ENCODE results near the gene WNK2. TPM values are rescaled to one million over a fixed set of nuclear protein-coding genes. Genes with fewer than 3 reads are reported as not detected.

WNK2 gene
- total RNA-seq, 4 donors from 2014 or later: 18.6 to 89.9 (median 40.8) TPM

- intact Hi-C loops (cut with DNase I): loop anchor here (10.0 kb wide), 1 partner anchor 305 kb away; no protein-coding TSS in a partner anchor
- no peaks in the 10 kb centered on the region for H3K27me3 ChIP-seq
- no peak for DNase-seq (ENCODE audit: extremely low spot score)
- H3K4me1 ChIP-seq: peaks cover 4 to 16% (median 7%) of the 10 kb centered on the region in 4 donors
- H3K36me3 ChIP-seq: peaks cover 0 to 21% (median 11%) of the 10 kb centered on the region in 4 donors
- WGBS: 83% methylated on average over 6 of the region's 7 CpGs
- H3K4me3 ChIP-seq: no peak overlapping the region
- no peak overlapping the region for H3K27ac ChIP-seq (replicated peaks in 1 of 4)
- TF ChIP-seq POLR2AphosphoS5 (IDR thresholded peaks at IDR 0.05) (no peak), EP300 (IDR thresholded peaks at IDR 0.05) (no peak), CTCF (IDR thresholded peaks at IDR 0.05) (no peak), POLR2A (IDR thresholded peaks at IDR 0.05; ENCODE audit: low read depth) (no peak)
- no peaks in the 10 kb centered on the region for H3K9me3 ChIP-seq
These were observed 126.0 kb downstream of the WNK2 start for GRCh38 chr9:93309889-93310425.

- no peaks in the 10 kb centered on the region for H3K9me3 ChIP-seq
- TF ChIP-seq EP300 (IDR thresholded peaks at IDR 0.05) (no peak), CTCF (IDR thresholded peaks at IDR 0.05) (no peak), POLR2A (IDR thresholded peaks at IDR 0.05; ENCODE audit: low read depth) (no peak), POLR2AphosphoS5 (IDR thresholded peaks at IDR 0.05) (no peak)
- H3K4me3 ChIP-seq: no peak overlapping the region
- H3K36me3 ChIP-seq: peaks cover 3 to 32% (median 22%) of the 10 kb centered on the region in 4 donors
- DNase-seq (ENCODE audit: extremely low spot score): no peak
- H3K27ac ChIP-seq (replicated peaks in 1 of 4): no peak overlapping the region
- intact Hi-C loops (cut with DNase I): no loop called here
- peaks cover 0 to 9% (median 4%) of the 10 kb centered on the region in 4 donors for H3K4me1 ChIP-seq
- H3K27me3 ChIP-seq: no peaks in the 10 kb centered on the region
- 96% methylated on average over 9 of the region's 9 CpGs for WGBS
These were observed 131.2 kb downstream of the WNK2 start for GRCh38 chr9:93315118-93315517.

- WGBS: 62% methylated on average over 5 of the region's 5 CpGs
- H3K9me3 ChIP-seq: no peaks in the 10 kb centered on the region
- peaks cover 3 to 39% (median 26%) of the 10 kb centered on the region in 4 donors for H3K36me3 ChIP-seq
- H3K27ac ChIP-seq (replicated peaks in 1 of 4): no peak overlapping the region
- H3K4me3 ChIP-seq: no peak overlapping the region
- peaks cover 0 to 9% (median 4%) of the 10 kb centered on the region in 4 donors for H3K4me1 ChIP-seq
- intact Hi-C loops (cut with DNase I): no loop called here
- TF ChIP-seq POLR2A (IDR thresholded peaks at IDR 0.05; ENCODE audit: low read depth) (no peak), POLR2AphosphoS5 (IDR thresholded peaks at IDR 0.05) (no peak), CTCF (IDR thresholded peaks at IDR 0.05) (no peak)
- no peaks in the 10 kb centered on the region for H3K27me3 ChIP-seq
- DNase-seq (ENCODE audit: extremely low spot score): no peak
These were observed 132.0 kb downstream of the WNK2 start for GRCh38 chr9:93315960-93316359.

GRCh38 chr9:93316726-93317494 lies 133.0 kb downstream of the WNK2 start:
- Histone ChIP-seq H3K4me3 (no peak overlapping the region), H3K27me3 (no peaks in the 10 kb centered on the region), H3K4me1 (peaks cover 0 to 9% (median 4%) of the 10 kb centered on the region in 4 donors), H3K9me3 (no peaks in the 10 kb centered on the region), H3K27ac (replicated peaks in 1 of 4) (no peak overlapping the region), H3K36me3 (peaks cover 3 to 46% (median 28%) of the 10 kb centered on the region in 4 donors)
- intact Hi-C loops (cut with DNase I): no loop called here
- TF ChIP-seq CTCF (IDR thresholded peaks at IDR 0.05) (no peak), POLR2AphosphoS5 (IDR thresholded peaks at IDR 0.05) (no peak), POLR2A (IDR thresholded peaks at IDR 0.05; ENCODE audit: low read depth) (no peak), EP300 (IDR thresholded peaks at IDR 0.05) (no peak)
- 90% methylated on average over 10 of the region's 12 CpGs for WGBS
- DNase-seq (ENCODE audit: extremely low spot score): no peak

All from esophagus muscularis mucosa (tissue), 4 donors.